ENCODE data around the gene ABHD2.

DNA sequence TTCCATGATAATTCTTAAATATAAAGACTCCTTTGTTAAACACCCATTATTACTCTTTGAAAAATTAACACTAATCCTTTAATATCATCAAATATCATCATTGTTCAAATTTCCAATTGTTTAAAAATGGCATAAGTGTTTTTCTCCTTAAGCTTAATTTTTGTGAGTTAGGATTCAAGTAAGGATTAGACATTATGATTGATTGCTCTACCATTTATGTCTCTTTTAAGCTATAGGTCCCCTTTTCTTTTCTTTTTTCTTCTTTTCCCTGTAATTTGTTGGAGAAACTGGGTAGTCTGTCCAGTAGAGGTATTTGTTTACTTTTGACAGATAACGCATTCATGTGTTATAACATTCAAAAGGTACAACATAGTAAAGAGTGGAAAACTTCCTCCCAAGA lies 9.1 kb downstream of the ABHD2 start:
- TF ChIP-seq, protein P1, sequence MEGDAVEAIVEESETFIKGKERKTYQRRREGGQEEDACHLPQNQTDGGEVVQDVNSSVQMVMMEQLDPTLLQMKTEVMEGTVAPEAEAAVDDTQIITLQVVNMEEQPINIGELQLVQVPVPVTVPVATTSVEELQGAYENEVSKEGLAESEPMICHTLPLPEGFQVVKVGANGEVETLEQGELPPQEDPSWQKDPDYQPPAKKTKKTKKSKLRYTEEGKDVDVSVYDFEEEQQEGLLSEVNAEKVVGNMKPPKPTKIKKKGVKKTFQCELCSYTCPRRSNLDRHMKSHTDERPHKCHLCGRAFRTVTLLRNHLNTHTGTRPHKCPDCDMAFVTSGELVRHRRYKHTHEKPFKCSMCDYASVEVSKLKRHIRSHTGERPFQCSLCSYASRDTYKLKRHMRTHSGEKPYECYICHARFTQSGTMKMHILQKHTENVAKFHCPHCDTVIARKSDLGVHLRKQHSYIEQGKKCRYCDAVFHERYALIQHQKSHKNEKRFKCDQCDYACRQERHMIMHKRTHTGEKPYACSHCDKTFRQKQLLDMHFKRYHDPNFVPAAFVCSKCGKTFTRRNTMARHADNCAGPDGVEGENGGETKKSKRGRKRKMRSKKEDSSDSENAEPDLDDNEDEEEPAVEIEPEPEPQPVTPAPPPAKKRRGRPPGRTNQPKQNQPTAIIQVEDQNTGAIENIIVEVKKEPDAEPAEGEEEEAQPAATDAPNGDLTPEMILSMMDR (IDR thresholded peaks at IDR 0.05) = no peak
- no peak for TF ChIP-seq POLR2AphosphoS5 (IDR thresholded peaks at IDR 0.05)
- TF ChIP-seq POLR2A (IDR thresholded peaks at IDR 0.05; ENCODE audit: low read depth) = no peak

Measured in esophagus muscularis mucosa (tissue), 3 donors.